ENCODE data around the gene EMSY. TPM values are rescaled to one million over a fixed set of nuclear protein-coding genes. Genes with fewer than 3 reads are reported as not detected.

Gene EMSY
- polyA plus RNA-seq, 1 donor from 2014 or later = 25.0 TPM

DNA sequence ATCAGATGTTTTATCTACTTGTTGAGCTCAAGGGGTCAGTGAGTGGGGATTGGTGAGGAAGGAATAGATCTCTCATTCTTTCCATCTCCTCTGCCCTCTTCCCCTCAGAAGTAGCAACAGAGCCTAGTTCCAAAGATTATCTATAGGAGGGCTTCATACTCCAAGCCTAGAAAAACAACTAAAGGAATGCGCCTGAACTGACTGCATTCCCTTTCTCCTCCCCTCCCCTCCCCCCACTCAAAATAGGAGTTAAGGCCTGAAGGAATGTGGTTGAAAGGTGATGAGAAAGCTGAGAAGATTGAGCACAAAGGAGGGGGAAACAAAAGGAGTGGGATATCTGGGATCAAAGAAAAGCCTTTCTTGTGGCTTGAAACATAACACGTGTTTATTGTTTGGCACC, 10.5 kb downstream of the EMSY start:
- Histone ChIP-seq H3K4me2 (ENCODE audit: low read length) (no peak overlapping the region), H3K9ac (ENCODE audit: low read length) (no peak overlapping the region), H3K27me3 (ENCODE audit: insufficient read depth, low read depth, low read length) (no peaks in the 10 kb centered on the region), H3K27ac (ENCODE audit: low read length) (no peak overlapping the region), H3F3A (ENCODE audit: insufficient read depth, low read length, poor library complexity, severe bottlenecking) (no peaks in the 10 kb centered on the region), H3K36me3 (ENCODE audit: insufficient read depth, low read length) (peaks cover 13% of the 10 kb centered on the region), H2AFZ (ENCODE audit: low read depth, low read length) (no peak overlapping the region), H3K9me3 (ENCODE audit: low read length) (no peaks in the 10 kb centered on the region), H3K9me2 (ENCODE audit: insufficient read depth, low read length) (no peaks in the 10 kb centered on the region), H3K4me3 (ENCODE audit: low read length) (no peak overlapping the region), H4K20me1 (ENCODE audit: insufficient read depth) (no peaks in the 10 kb centered on the region), H3K79me2 (replicated peaks; ENCODE audit: insufficient read depth, low read length) (peaks cover 21% of the 10 kb centered on the region)
- TF ChIP-seq CTCF (IDR thresholded peaks at IDR 0.05; ENCODE audit: poor library complexity, severe bottlenecking) = no peak
- TF ChIP-seq EP300 (conservative IDR thresholded peaks at IDR 0.05; ENCODE audit: poor library complexity, severe bottlenecking) = no peak

- H3K4me2 ChIP-seq (ENCODE audit: low read length) = no peak overlapping the region
- no peaks in the 10 kb centered on the region for H3F3A ChIP-seq (ENCODE audit: insufficient read depth, low read length, poor library complexity, severe bottlenecking)
- H3K79me2 ChIP-seq (replicated peaks; ENCODE audit: insufficient read depth, low read length) = peaks cover 20% of the 10 kb centered on the region
- no peaks in the 10 kb centered on the region for H4K20me1 ChIP-seq (ENCODE audit: insufficient read depth)
- no peak overlapping the region for H3K27ac ChIP-seq (ENCODE audit: low read length)
- no peak overlapping the region for H3K4me3 ChIP-seq (ENCODE audit: low read length)
- TF ChIP-seq EZH2 (IDR thresholded peaks at IDR 0.05; ENCODE audit: borderline replicate concordance, insufficient read depth, low read length, poor library complexity, severe bottlenecking) (no peak), POLR2AphosphoS5 (IDR thresholded peaks at IDR 0.05) (no peak), TAF1 (IDR thresholded peaks at IDR 0.05; ENCODE audit: low read depth) (no peak), RAD21 (conservative IDR thresholded peaks at IDR 0.05) (no peak), MXI1 (conservative IDR thresholded peaks at IDR 0.05; ENCODE audit: poor library complexity, severe bottlenecking) (no peak), EP300 (conservative IDR thresholded peaks at IDR 0.05; ENCODE audit: poor library complexity, severe bottlenecking) (no peak), SMC3 (conservative IDR thresholded peaks at IDR 0.05; ENCODE audit: poor library complexity) (no peak), CTCF (IDR thresholded peaks at IDR 0.05; ENCODE audit: poor library complexity, severe bottlenecking) (no peak)
- TF ChIP-seq, protein P1, sequence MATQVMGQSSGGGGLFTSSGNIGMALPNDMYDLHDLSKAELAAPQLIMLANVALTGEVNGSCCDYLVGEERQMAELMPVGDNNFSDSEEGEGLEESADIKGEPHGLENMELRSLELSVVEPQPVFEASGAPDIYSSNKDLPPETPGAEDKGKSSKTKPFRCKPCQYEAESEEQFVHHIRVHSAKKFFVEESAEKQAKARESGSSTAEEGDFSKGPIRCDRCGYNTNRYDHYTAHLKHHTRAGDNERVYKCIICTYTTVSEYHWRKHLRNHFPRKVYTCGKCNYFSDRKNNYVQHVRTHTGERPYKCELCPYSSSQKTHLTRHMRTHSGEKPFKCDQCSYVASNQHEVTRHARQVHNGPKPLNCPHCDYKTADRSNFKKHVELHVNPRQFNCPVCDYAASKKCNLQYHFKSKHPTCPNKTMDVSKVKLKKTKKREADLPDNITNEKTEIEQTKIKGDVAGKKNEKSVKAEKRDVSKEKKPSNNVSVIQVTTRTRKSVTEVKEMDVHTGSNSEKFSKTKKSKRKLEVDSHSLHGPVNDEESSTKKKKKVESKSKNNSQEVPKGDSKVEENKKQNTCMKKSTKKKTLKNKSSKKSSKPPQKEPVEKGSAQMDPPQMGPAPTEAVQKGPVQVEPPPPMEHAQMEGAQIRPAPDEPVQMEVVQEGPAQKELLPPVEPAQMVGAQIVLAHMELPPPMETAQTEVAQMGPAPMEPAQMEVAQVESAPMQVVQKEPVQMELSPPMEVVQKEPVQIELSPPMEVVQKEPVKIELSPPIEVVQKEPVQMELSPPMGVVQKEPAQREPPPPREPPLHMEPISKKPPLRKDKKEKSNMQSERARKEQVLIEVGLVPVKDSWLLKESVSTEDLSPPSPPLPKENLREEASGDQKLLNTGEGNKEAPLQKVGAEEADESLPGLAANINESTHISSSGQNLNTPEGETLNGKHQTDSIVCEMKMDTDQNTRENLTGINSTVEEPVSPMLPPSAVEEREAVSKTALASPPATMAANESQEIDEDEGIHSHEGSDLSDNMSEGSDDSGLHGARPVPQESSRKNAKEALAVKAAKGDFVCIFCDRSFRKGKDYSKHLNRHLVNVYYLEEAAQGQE (IDR thresholded peaks at IDR 0.05; ENCODE audit: borderline replicate concordance) = no peak
- no peak overlapping the region for H2AFZ ChIP-seq (ENCODE audit: low read depth, low read length)
- no peaks in the 10 kb centered on the region for H3K27me3 ChIP-seq (ENCODE audit: insufficient read depth, low read depth, low read length)
- peaks cover 13% of the 10 kb centered on the region for H3K36me3 ChIP-seq (ENCODE audit: insufficient read depth, low read length)
- no peak overlapping the region for H3K9ac ChIP-seq (ENCODE audit: low read length)
- H3K9me3 ChIP-seq (ENCODE audit: low read length) = no peaks in the 10 kb centered on the region
- H3K9me2 ChIP-seq (ENCODE audit: insufficient read depth, low read length) = no peaks in the 10 kb centered on the region
Observed at GRCh38 chr11:76455931-76456330, 11.1 kb downstream of the EMSY start.
